DMS53 treated with DMSO at 0.1 percent for 48 hours (cell line): ENCODE results near the gene ASTL.
"Not testable (repeated sequence)": the region's sequence is repeated elsewhere in the genome, so short reads cannot be mapped to it uniquely, and the experiment has no call there.

ENCODE experiments used
- DNase-seq: peaks from one replicate; lab custom pipeline; 2025; ENCODE audit not compliant: unreplicated experiment; lab: John Stamatoyannopoulos, UW

ASTL gene

GRCh38 chr2:96085541-96086355 is 52.6 kb downstream of the ASTL start:
- no peak for DNase-seq

- not testable (repeated sequence) for DNase-seq
Observed at GRCh38 chr2:96084858-96085518, 53.3 kb downstream of the ASTL start.

GRCh38 chr2:96083989-96084857 is 54.1 kb downstream of the ASTL start:
- no peak for DNase-seq

- no peak for DNase-seq
Observed at GRCh38 chr2:96083064-96083939, 55.0 kb downstream of the ASTL start.

GRCh38 chr2:96082211-96083063 is 55.9 kb downstream of the ASTL start:
- DNase-seq, result no peak

GRCh38 chr2:96081042-96081441 is 57.3 kb downstream of the ASTL start:
- DNase-seq, result no peak

- DNase-seq, result no peak
Observed at GRCh38 chr2:96075199-96075771, 63.0 kb downstream of the ASTL start.

DNA sequence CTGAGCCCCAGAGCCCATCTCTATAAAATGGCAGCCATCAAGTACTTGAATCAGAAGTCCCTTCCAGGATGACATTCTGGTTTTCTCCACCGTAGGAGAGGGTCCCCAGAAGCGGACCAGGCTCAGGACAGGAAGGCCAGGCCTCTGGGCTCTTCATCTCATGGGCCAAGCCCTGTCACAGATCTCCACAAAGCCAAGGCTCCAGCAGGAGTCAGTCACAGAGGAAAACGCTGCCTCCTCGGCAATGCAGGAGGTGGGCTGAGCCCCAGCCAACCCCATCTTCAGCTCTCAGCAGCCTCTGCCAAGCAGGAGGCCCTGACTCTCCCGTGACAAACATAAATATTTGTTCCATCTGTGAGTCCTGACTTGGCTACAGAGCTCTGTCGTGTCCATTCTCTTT is 64.1 kb downstream of the ASTL start:
- no peak for DNase-seq

- DNase-seq, result no peak
Observed at GRCh38 chr2:96073170-96073775, 65.0 kb downstream of the ASTL start.
